ENCODE results near the gene FAM25C. TPM values are rescaled to one million over a fixed set of nuclear protein-coding genes. Genes with fewer than 3 reads are reported as not detected.
"Not testable (repeated sequence)": the region's sequence is repeated elsewhere in the genome, so short reads cannot be mapped to it uniquely, and the experiment has no call there.

The FAM25C gene
- total RNA-seq, 1 experiment from 2014 or later: not detected

DNA sequence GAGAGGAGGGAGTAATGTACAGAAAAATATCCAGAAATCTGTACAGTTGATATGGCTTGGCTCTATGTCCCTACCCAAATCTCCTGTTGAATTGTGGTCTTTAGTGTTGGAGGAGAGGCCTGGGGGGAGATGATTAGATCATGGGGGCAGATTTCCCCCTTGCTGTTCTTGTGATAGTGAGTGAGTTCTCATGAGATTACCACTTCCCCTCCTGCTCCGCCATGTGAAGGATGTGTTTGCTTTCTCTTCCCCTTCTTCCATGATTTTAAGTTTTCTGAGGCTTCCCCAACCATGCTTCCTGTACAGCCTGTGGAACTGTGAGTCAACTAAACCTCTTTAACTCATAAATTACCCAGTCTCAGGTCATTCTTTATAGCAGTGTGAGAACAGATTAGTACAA, 52.2 kb downstream of the FAM25C start:
- not testable (repeated sequence) for H3K27me3 Mint-ChIP-seq (ENCODE audit: low read depth); H2BK20ac ChIP-seq (ENCODE audit: low read depth, low read length, poor library complexity, severe bottlenecking); H3K27ac ChIP-seq (ENCODE audit: insufficient read length, low read depth, low read length); H2BK5ac ChIP-seq (ENCODE audit: insufficient read length, low read length); H2AK5ac ChIP-seq (ENCODE audit: insufficient read length, low read length); H2BK120ac ChIP-seq (ENCODE audit: low read depth, low read length, poor library complexity, severe bottlenecking); H3K23ac ChIP-seq (ENCODE audit: insufficient read length, low read depth, low read length); H3K9ac ChIP-seq (ENCODE audit: extremely low read depth, insufficient read length, low read length); H3K27ac Mint-ChIP-seq; H2BK12ac ChIP-seq (ENCODE audit: insufficient read length, low read depth, low read length); H3K27me3 ChIP-seq (ENCODE audit: insufficient read depth, low read length); H2AFZ ChIP-seq (ENCODE audit: low read length); H3K23me2 ChIP-seq (ENCODE audit: insufficient read length, low read depth, low read length, poor library complexity, severe bottlenecking); H3K79me2 ChIP-seq (ENCODE audit: insufficient read depth, low read length); H3T11ph ChIP-seq (ENCODE audit: low read length); H3K9me3 ChIP-seq (ENCODE audit: control insufficient read depth, low read depth, low read length); H3K18ac ChIP-seq (ENCODE audit: insufficient read length, low read depth, low read length); H2BK15ac ChIP-seq (ENCODE audit: low read depth, low read length); H3K4me1 ChIP-seq (ENCODE audit: insufficient read depth, low read length); H4K91ac ChIP-seq (ENCODE audit: insufficient read length, low read depth, low read length); H4K5ac ChIP-seq (ENCODE audit: insufficient read length, low read depth, low read length); H3K4me1 Mint-ChIP-seq; H3K9me3 Mint-ChIP-seq; H3K14ac ChIP-seq (ENCODE audit: insufficient read depth, low read length); H3K4ac ChIP-seq (ENCODE audit: low read depth, low read length); H3K36me3 Mint-ChIP-seq (ENCODE audit: insufficient read depth in 1 of 3, low read depth in 3 of 3); DNase-seq; H3K56ac ChIP-seq (ENCODE audit: insufficient read length, low read depth, low read length); H3K4me2 ChIP-seq (ENCODE audit: insufficient read depth, insufficient read length, low read length); H3K4me3 Mint-ChIP-seq; H4K8ac ChIP-seq (replicated peaks; ENCODE audit: insufficient read length, low read depth, low read length); H4K20me1 ChIP-seq (ENCODE audit: control insufficient read depth, insufficient read depth, insufficient read length); H3K79me1 ChIP-seq (ENCODE audit: insufficient read depth, low read depth, low read length, poor library complexity, severe bottlenecking)
- no CpG with 5 or more reads among the region's 1 CpG for WGBS (ENCODE audit: extremely low coverage, insufficient read length, low lambda C conversion rate)

Other genes starting within 250 kb of the FAM25C start
- 0.24 TPM in 1 of 2 replicates, not detected in the other for gene SYT15B, start 236.2 kb downstream of the FAM25C start, total RNA-seq (2021)
- gene NPY4R2, start 81.1 kb downstream of the FAM25C start, total RNA-seq (2021): 0.13 TPM in 1 of 2 replicates, not detected in the other

Measured in H9 (cell line).